ENCODE results near the gene DCBLD2. TPM values are rescaled to one million over a fixed set of nuclear protein-coding genes. Genes with fewer than 3 reads are reported as not detected.

DCBLD2 gene
- total RNA-seq, 1 experiment from 2014 or later = 48.0 TPM

DNA sequence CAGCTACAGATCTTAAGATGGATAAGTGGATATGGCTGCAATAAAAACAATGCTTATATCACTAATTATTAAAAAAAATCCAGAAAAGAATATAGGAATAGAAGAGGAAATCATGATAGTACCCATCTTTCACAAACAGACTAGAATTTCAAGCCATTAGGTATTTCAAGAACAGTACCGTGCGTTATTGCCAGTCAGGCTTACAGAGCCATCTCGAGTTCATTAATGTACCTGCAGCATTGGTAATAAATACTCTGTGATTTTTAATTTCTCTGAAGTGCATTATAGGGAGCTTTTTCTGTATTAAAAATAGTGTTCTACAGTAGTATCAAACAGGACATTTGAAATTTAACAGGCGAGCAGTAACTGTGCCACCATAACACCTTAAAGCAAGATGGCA lies 102.7 kb downstream of the DCBLD2 start:
- no peak overlapping the region for H3K56ac ChIP-seq (ENCODE audit: insufficient read length, low read depth, low read length)
- no peaks in the 10 kb centered on the region for H3K79me2 ChIP-seq (ENCODE audit: insufficient read depth, low read length)
- no peak overlapping the region for H3K4me2 ChIP-seq (ENCODE audit: insufficient read depth, insufficient read length, low read length)
- H3K14ac ChIP-seq (ENCODE audit: insufficient read depth, low read length) = no peak overlapping the region
- no peaks in the 10 kb centered on the region for H3K27me3 ChIP-seq (ENCODE audit: insufficient read depth, low read length)
- H2BK20ac ChIP-seq (ENCODE audit: low read depth, low read length, poor library complexity, severe bottlenecking) = no peak overlapping the region
- H4K5ac ChIP-seq (ENCODE audit: insufficient read length, low read depth, low read length) = no peak overlapping the region
- H2AFZ ChIP-seq (ENCODE audit: low read length) = no peak overlapping the region
- H2AK5ac ChIP-seq (ENCODE audit: insufficient read length, low read length) = no peak overlapping the region
- Mint-ChIP-seq H3K27ac (no peak overlapping the region), H3K9me3 (peaks cover 0 to 4% of the 10 kb centered on the region in 2 experiments; a peak in 2 of 5 replicates), H3K36me3 (ENCODE audit: insufficient read depth in 1 of 3, low read depth in 3 of 3) (peaks cover 6 to 44% (median 28%) of the 10 kb centered on the region in 3 experiments; a peak in 6 of 7 replicates), H3K4me1 (no peaks in the 10 kb centered on the region), H3K27me3 (ENCODE audit: low read depth) (no peaks in the 10 kb centered on the region), H3K4me3 (no peak overlapping the region)
- no peaks in the 10 kb centered on the region for H3K9me3 ChIP-seq (ENCODE audit: control insufficient read depth, low read depth, low read length)
- no peak overlapping the region for H2BK12ac ChIP-seq (ENCODE audit: insufficient read length, low read depth, low read length)
- no peak overlapping the region for H3K4ac ChIP-seq (ENCODE audit: low read depth, low read length)
- H3K4me1 ChIP-seq (ENCODE audit: insufficient read depth, low read length) = no peaks in the 10 kb centered on the region
- no peak for DNase-seq
- H2BK15ac ChIP-seq (ENCODE audit: low read depth, low read length) = no peak overlapping the region
- H2BK120ac ChIP-seq (ENCODE audit: low read depth, low read length, poor library complexity, severe bottlenecking) = no peak overlapping the region
- H3K18ac ChIP-seq (ENCODE audit: insufficient read length, low read depth, low read length) = no peak overlapping the region
- no peaks in the 10 kb centered on the region for H3K79me1 ChIP-seq (ENCODE audit: insufficient read depth, low read depth, low read length, poor library complexity, severe bottlenecking)
- no peak overlapping the region for H4K91ac ChIP-seq (ENCODE audit: insufficient read length, low read depth, low read length)
- no peak overlapping the region for H3K9ac ChIP-seq (ENCODE audit: extremely low read depth, insufficient read length, low read length)
- TF ChIP-seq, protein P1, sequence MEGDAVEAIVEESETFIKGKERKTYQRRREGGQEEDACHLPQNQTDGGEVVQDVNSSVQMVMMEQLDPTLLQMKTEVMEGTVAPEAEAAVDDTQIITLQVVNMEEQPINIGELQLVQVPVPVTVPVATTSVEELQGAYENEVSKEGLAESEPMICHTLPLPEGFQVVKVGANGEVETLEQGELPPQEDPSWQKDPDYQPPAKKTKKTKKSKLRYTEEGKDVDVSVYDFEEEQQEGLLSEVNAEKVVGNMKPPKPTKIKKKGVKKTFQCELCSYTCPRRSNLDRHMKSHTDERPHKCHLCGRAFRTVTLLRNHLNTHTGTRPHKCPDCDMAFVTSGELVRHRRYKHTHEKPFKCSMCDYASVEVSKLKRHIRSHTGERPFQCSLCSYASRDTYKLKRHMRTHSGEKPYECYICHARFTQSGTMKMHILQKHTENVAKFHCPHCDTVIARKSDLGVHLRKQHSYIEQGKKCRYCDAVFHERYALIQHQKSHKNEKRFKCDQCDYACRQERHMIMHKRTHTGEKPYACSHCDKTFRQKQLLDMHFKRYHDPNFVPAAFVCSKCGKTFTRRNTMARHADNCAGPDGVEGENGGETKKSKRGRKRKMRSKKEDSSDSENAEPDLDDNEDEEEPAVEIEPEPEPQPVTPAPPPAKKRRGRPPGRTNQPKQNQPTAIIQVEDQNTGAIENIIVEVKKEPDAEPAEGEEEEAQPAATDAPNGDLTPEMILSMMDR (conservative IDR thresholded peaks at IDR 0.05) = no peak
- no CpG with 5 or more reads among the region's 4 CpGs for WGBS (ENCODE audit: extremely low coverage, insufficient read length, low lambda C conversion rate)
- no peak overlapping the region for H2BK5ac ChIP-seq (ENCODE audit: insufficient read length, low read length)
- H3K27ac ChIP-seq (ENCODE audit: insufficient read length, low read depth, low read length) = no peak overlapping the region
- no peak overlapping the region for H3K23ac ChIP-seq (ENCODE audit: insufficient read length, low read depth, low read length)
- H3K23me2 ChIP-seq (ENCODE audit: insufficient read length, low read depth, low read length, poor library complexity, severe bottlenecking) = no peaks in the 10 kb centered on the region
- no peaks in the 10 kb centered on the region for H4K20me1 ChIP-seq (ENCODE audit: control insufficient read depth, insufficient read depth, insufficient read length)
- H3T11ph ChIP-seq (ENCODE audit: low read length) = no peak overlapping the region
- H4K8ac ChIP-seq (replicated peaks; ENCODE audit: insufficient read length, low read depth, low read length) = no peak overlapping the region
